Measurements from ENCODE around the gene P2RX2. TPM values are rescaled to one million over a fixed set of nuclear protein-coding genes. Genes with fewer than 3 reads are reported as not detected.

P2RX2 gene
- total RNA-seq, 4 donors from 2014 or later, result not detected

DNA sequence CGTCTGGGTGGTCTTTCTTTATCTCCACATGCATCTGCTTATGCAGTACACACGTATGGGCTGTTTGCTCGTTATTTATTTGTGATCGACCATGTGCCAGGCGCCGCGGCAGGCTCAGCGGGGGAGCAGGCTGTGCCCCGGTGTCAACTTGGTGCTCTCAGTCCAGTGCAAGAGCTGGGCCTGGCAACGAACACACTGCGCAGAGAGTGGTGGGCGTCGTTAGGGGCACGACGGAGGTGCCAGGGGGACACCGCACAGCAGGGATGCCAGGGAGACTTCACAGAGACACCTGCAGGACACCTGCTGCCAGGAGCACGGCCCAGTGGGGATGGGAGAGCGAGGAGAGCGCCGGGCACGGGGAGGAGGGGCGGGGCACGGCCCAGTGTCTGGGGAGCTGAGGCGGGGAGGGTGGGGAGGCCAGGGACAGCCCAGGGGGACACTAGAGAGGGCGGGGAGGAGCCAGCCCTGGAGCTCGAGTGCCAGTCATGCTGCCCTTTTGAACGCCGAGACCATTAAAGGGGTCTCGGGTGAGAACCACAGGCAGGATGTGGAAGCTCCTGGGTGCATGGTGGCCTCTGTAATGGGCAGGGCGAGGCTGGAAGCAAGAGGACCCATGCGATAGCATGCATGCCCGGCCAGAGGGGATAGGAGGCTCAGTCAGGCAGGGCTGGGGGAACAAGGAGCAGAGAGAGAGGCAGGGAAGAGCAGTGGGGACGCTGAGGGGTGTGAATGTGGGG is 7.5 kb upstream of the P2RX2 start:
- TF ChIP-seq, protein P1, sequence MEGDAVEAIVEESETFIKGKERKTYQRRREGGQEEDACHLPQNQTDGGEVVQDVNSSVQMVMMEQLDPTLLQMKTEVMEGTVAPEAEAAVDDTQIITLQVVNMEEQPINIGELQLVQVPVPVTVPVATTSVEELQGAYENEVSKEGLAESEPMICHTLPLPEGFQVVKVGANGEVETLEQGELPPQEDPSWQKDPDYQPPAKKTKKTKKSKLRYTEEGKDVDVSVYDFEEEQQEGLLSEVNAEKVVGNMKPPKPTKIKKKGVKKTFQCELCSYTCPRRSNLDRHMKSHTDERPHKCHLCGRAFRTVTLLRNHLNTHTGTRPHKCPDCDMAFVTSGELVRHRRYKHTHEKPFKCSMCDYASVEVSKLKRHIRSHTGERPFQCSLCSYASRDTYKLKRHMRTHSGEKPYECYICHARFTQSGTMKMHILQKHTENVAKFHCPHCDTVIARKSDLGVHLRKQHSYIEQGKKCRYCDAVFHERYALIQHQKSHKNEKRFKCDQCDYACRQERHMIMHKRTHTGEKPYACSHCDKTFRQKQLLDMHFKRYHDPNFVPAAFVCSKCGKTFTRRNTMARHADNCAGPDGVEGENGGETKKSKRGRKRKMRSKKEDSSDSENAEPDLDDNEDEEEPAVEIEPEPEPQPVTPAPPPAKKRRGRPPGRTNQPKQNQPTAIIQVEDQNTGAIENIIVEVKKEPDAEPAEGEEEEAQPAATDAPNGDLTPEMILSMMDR (IDR thresholded peaks at IDR 0.05; ENCODE audit: low read depth), result no peak

DNA sequence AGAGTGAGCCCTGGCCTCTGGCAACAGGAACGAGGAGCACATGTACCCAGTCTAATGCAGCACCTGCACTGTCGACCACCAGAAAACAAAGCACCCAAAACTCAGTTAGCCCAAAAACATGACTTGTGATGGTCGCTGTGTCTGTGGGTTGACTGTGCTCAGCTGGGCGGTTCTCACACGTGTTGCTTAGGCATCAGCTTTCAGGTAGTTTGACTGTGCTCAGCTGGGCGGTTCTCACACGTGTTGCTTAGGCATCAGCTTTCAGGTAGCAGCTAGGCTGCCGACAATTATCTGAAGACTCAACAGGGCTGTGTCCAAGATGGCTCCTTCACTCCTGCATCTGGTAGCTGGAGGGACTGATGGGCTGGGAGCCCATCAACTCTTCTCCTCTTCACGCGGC is 7.0 kb upstream of the P2RX2 start:
- TF ChIP-seq, protein P1 (IDR thresholded peaks at IDR 0.05; ENCODE audit: low read depth), result no peak

DNA sequence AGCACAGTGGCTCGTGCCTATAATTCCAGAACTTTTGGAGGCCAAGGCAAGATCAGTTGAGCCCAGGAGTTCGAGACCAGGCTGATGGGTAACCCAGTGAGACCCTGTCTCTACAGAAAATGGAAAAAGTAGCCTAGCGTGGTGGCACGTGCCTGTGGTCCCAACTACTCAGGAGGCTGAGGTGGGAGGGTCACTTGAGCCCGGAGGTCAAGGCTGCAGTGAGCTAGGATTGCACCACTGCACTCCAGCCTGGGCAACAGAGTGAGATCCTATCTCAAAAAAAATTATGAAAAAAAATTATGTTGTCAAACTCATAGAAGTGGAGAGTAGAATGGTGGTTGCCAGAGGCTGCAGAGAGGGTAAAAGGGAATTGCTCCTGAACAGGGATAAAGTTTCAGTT is 4.5 kb upstream of the P2RX2 start:
- TF ChIP-seq, protein P1 (IDR thresholded peaks at IDR 0.05; ENCODE audit: low read depth), result no peak

DNA sequence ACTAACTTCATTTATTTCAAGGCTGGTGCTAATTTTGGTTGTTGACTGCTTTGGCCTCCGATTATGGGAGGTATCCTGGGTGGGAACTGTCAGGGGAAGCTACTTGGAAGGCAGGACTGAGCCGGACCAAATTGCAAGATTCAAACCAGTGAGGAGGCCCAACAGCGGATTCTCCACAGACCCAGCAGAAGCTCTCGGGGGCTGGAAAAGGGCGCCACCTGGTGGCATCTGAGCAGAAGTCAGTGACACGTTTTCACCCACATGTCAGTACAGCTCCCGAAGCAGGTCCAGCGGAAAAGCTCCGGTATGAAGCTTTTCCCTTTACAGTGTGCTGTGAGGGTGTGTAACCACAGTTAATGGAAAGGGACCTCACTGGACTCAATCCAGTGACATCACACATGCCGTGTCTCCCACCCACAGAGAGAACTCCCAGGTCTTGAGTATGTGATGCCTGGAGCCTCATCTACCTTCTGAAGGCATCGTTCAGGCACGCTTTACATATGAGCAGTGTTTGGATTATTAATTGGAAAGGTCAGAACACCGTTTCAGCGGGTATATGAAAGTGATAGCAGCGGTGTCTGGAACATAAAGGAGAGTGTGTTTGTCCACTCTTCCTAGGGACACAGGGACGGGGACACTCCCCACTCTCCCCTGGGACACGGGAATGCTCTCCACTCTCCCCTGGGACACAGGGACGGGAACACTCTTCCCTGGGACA is 3.6 kb upstream of the P2RX2 start:
- TF ChIP-seq, protein P1 (IDR thresholded peaks at IDR 0.05; ENCODE audit: low read depth), result no peak

DNA sequence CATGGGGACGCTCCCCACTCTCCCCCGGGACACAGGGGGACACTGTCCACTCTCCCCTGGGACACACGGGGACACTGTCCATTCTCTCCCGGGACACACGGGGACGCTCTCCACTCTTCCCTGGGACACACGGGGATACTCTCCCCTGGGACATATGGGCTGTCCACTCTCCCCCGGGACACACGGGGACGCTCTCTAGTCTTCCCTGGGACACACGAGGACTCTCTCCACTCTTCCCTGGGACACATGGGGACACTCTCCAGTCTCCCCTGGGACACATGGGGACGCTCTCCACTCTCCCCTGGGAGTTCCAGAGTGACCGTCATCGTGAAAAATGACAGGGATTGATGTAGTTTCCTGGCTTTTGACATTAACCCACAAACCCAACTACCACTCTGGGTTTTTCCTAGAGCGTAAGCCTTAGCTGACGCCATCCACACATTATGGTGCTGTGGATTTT is 3.0 kb upstream of the P2RX2 start:
- TF ChIP-seq, protein P1 (IDR thresholded peaks at IDR 0.05; ENCODE audit: low read depth), result no peak

DNA sequence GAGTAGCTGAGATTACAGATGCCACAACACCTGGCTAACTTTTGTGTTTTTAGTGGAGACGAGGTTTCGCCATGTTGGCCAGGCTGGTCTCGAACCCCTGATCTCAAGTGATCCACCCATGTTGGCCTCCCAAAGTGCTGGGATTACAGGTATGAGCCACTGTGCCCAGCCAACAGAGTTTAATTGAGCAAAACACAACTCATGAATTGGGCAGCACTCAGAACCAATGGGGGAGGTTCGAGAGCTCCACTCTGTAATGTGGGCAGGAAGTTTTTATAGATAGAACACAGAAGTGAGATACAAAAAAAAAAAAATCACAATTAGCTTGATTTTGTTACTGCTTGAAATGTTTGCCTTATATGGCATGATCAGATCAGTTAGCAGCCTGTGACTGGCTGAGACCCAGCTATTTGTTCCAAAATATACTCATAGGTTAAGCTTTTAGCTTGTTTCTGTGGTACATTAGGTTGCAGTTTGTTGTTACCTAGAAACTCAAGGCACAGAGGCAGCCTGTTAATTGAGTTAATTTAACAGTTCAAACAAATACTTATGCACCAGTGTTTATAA is 1.4 kb upstream of the P2RX2 start:
- TF ChIP-seq, protein P1 (IDR thresholded peaks at IDR 0.05; ENCODE audit: low read depth), result no peak
